ENCODE measurements around the gene GRAMD1B. TPM values are rescaled to one million over a fixed set of nuclear protein-coding genes. Genes with fewer than 3 reads are reported as not detected.

Gene GRAMD1B
- total RNA-seq, 1 experiment from 2014 or later: 5.8 TPM

GRCh38 chr11:123588117-123588863, 158.2 kb downstream of the GRAMD1B start:
- no TSS peak for BruUV-seq (replicated peaks)
- Histone ChIP-seq H3K36me3 (ENCODE audit: low read depth) (no peaks in the 10 kb centered on the region), H3K9me2 (ENCODE audit: insufficient read depth) (no peaks in the 10 kb centered on the region), H3K9me3 (ENCODE audit: insufficient read depth, low read depth) (no peaks in the 10 kb centered on the region), H4K20me1 (ENCODE audit: insufficient read depth) (no peaks in the 10 kb centered on the region), H2AFZ (no peak overlapping the region), H3F3A (ENCODE audit: insufficient read depth, low read depth) (peaks cover 5% of the 10 kb centered on the region; the same call in 1 of the 2 replicates), H3K27me3 (ENCODE audit: insufficient read depth, low read depth) (no peaks in the 10 kb centered on the region), H3K27ac (no peak overlapping the region), H3K4me2 (no peak overlapping the region), H3K4me3 (no peak overlapping the region), H3K4me1 (replicated peaks; ENCODE audit: insufficient read depth) (peaks cover 10% of the 10 kb centered on the region), H3K79me2 (ENCODE audit: low read depth) (no peaks in the 10 kb centered on the region)
- ChIA-PET POLR2A (ENCODE audit: unreplicated experiment) (no interaction called here), CTCF (interaction anchor here (0.6 kb wide), 1 partner anchor 15 kb away, joined by 4 read pairs; no protein-coding TSS in a partner anchor)
- intact Hi-C loops (cut with micrococcal nuclease; ENCODE audit: unreplicated experiment): no loop called here
- no peak for DNase-seq
- no peak for TF ChIP-seq CTCF (conservative IDR thresholded peaks at IDR 0.05)
- TF ChIP-seq EZH2 (IDR thresholded peaks at IDR 0.05; ENCODE audit: low read depth): no peak

- Histone ChIP-seq H3K27me3 (ENCODE audit: insufficient read depth, low read depth) (no peaks in the 10 kb centered on the region), H3K4me1 (replicated peaks; ENCODE audit: insufficient read depth) (peaks cover 10% of the 10 kb centered on the region), H3K9me3 (ENCODE audit: insufficient read depth, low read depth) (no peaks in the 10 kb centered on the region), H4K20me1 (ENCODE audit: insufficient read depth) (no peaks in the 10 kb centered on the region), H3K9me2 (ENCODE audit: insufficient read depth) (no peaks in the 10 kb centered on the region), H3K4me2 (no peak overlapping the region), H3K4me3 (no peak overlapping the region), H3K79me2 (ENCODE audit: low read depth) (no peaks in the 10 kb centered on the region), H3K36me3 (ENCODE audit: low read depth) (no peaks in the 10 kb centered on the region), H3F3A (ENCODE audit: insufficient read depth, low read depth) (peaks cover 4% of the 10 kb centered on the region; the same call in 1 of the 2 replicates), H3K27ac (no peak overlapping the region), H2AFZ (no peak overlapping the region)
- BruUV-seq (replicated peaks): no TSS peak
- CTCF ChIA-PET: no interaction called here
- POLR2A ChIA-PET (ENCODE audit: unreplicated experiment): no interaction called here
- intact Hi-C loops (cut with micrococcal nuclease; ENCODE audit: unreplicated experiment): no loop called here
- TF ChIP-seq CTCF (conservative IDR thresholded peaks at IDR 0.05) (no peak), EZH2 (IDR thresholded peaks at IDR 0.05; ENCODE audit: low read depth) (no peak)
- no peak for DNase-seq
Observed at GRCh38 chr11:123588864-123589262, 158.8 kb downstream of the GRAMD1B start.

DNA sequence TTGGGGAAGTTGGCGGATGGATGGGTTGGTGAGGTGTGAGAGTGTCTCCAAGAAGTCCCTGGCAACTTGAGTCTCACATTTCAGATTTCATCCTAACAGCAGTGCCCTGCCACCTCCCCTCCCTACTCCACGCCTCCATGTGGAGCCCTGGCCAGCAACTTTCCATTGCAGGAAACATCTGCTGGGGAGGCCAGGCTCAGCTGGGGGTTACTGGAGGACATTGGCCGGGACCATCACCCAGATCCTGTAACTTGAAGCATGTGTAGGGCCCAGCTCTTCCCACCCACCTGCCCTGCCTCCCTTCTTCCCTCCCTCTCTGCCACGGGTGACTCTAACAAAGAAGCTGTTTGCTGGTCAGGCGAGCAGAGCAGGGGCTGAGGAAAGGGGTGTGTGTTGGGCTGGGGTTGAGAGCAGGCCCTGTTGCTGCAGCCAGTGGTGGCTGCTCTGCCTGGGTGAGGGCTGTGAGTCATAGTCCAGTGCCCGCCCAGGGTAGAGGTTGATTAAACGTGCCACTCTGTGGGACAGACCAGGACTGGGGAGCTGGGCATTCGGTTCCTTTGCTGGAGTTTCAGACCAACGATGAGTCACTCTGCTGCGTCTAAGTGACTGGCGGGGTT, 160.3 kb downstream of the GRAMD1B start:
- ChIA-PET POLR2A (ENCODE audit: unreplicated experiment) (interaction anchor here (0.7 kb wide), 1 partner anchor 11 kb away, joined by 5 read pairs; no protein-coding TSS in a partner anchor), CTCF (interaction anchor here (0.6 to 1.2 kb wide), 2 partner anchors 71 to 183 kb away, joined by 4 to 6 read pairs; no protein-coding TSS in a partner anchor)
- peak overlapping the region; percentile 32; the same call in 1 of the 2 replicates for H3K27ac ChIP-seq
- TF ChIP-seq EZH2 (IDR thresholded peaks at IDR 0.05; ENCODE audit: low read depth): no peak
- no peak for TF ChIP-seq CTCF (conservative IDR thresholded peaks at IDR 0.05)
- intact Hi-C loops (cut with micrococcal nuclease; ENCODE audit: unreplicated experiment): loop anchor here (2.0 kb wide), 1 partner anchor 64 kb away; the partner anchor contains the start of gene SCN3B
- BruUV-seq (replicated peaks): TSS peak; percentile 30
- H4K20me1 ChIP-seq (ENCODE audit: insufficient read depth): no peaks in the 10 kb centered on the region
- DNase-seq: peak; percentile 80 to 88
- H3K27me3 ChIP-seq (ENCODE audit: insufficient read depth, low read depth): no peaks in the 10 kb centered on the region
- no peak overlapping the region for H2AFZ ChIP-seq
- H3K4me3 ChIP-seq: no peak overlapping the region
- H3K4me1 ChIP-seq (replicated peaks; ENCODE audit: insufficient read depth): peaks cover 10% of the 10 kb centered on the region
- no peaks in the 10 kb centered on the region for H3K36me3 ChIP-seq (ENCODE audit: low read depth)
- no peaks in the 10 kb centered on the region for H3K9me3 ChIP-seq (ENCODE audit: insufficient read depth, low read depth)
- H3K9me2 ChIP-seq (ENCODE audit: insufficient read depth): no peaks in the 10 kb centered on the region
- peak overlapping the region; percentile 63 for H3K4me2 ChIP-seq
- H3F3A ChIP-seq (ENCODE audit: insufficient read depth, low read depth): peaks cover 4% of the 10 kb centered on the region; the same call in 1 of the 2 replicates
- H3K79me2 ChIP-seq (ENCODE audit: low read depth): no peaks in the 10 kb centered on the region
